ENCODE measurements around the gene RHOBTB3.

RHOBTB3 gene

DNA sequence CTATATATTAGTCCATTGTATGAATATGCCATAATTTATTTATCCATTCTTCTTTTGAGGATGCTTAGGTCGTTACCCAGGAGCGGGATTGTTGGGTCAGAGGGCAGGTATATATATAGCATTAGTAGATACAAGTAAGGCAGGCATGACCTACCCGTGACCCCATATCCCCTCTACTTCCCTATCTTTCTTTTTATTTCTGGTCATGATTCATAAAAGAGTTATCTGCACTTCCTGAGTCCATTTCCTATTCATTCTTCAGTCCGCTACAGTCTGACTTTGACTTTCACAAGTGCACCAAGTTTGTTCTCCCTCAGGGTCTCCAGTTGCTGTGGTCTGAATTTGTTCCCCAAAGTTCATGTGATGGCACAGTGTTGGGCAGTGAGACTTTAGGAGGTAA, 6.9 kb downstream of the RHOBTB3 start:
- no peaks in the 10 kb centered on the region for H3K27me3 Mint-ChIP-seq
- peak; percentile 31 for ATAC-seq
- H3K9me3 Mint-ChIP-seq = peaks cover 12% of the 10 kb centered on the region
- no peak overlapping the region for H3K4me3 Mint-ChIP-seq
- peaks cover 17% of the 10 kb centered on the region for H3K36me3 Mint-ChIP-seq
- H3K4me1 Mint-ChIP-seq = peaks cover 25% of the 10 kb centered on the region
- H3K27ac Mint-ChIP-seq = no peak overlapping the region

DNA sequence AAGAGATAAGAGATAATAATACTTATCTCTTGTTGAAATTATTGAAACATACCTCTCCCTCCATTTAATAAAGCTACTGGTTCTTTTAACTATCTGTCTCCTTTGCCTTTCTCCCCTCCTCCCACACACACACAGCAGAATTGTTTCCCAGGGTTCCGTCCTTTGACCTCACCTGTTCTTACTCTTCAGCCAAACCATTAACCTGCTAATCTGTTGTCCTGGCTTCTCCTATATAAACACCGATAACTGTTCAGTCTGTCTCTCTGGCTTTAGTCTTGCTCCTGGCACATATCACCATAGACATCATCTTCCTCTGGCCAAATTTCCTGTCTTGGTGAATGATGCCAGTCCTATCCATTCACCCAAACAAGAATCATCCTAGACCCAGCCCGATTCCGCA, 7.7 kb downstream of the RHOBTB3 start:
- peaks cover 18% of the 10 kb centered on the region for H3K36me3 Mint-ChIP-seq
- no peak overlapping the region for H3K4me3 Mint-ChIP-seq
- H3K27ac Mint-ChIP-seq = no peak overlapping the region
- ATAC-seq = no peak
- H3K4me1 Mint-ChIP-seq = peaks cover 25% of the 10 kb centered on the region
- H3K27me3 Mint-ChIP-seq = no peaks in the 10 kb centered on the region
- peaks cover 12% of the 10 kb centered on the region for H3K9me3 Mint-ChIP-seq

DNA sequence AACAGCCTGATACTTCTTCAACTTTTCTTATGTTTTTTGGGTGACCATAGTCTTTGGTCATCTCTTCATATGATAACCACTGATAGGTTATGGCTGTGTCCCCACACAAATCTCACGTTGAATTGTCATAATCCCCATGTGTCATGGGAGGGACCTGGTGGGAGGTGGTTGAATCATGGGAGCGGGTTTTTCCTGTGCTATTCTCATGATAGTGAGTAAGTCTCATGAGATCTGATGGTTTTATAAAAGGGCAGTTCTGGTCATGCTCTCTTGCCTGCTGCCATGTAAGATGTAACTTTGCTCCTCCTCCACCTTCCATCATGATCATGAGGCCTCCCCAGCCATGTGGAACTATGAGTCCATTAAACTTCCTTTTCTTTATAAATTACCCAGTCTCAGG, 8.7 kb downstream of the RHOBTB3 start:
- peak; percentile 20 for ATAC-seq
- peaks cover 12% of the 10 kb centered on the region for H3K9me3 Mint-ChIP-seq
- no peak overlapping the region for H3K4me3 Mint-ChIP-seq
- H3K36me3 Mint-ChIP-seq = peaks cover 22% of the 10 kb centered on the region
- peak overlapping the region; percentile 80 for H3K27ac Mint-ChIP-seq
- H3K27me3 Mint-ChIP-seq = no peaks in the 10 kb centered on the region
- H3K4me1 Mint-ChIP-seq = peaks cover 25% of the 10 kb centered on the region

DNA sequence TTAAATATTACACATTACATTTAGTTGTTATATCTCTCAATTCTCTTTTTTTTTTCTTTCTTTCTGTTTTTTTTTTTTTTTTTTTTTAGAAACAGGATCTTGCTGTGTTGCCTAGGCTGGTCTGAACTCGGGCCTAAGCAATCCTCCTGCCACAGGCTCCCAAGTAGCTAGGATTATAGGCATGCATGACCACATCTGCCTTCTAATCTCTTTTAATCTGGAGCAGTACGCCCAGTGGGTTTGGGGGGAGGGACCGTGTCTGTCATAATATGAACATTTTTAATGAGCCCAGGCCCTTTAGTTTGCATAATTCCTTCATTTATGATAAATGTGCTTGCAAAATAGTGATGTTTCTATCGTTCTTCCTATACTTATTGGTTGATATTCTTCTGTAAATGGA, 10.3 kb downstream of the RHOBTB3 start:
- peaks cover 12% of the 10 kb centered on the region for H3K9me3 Mint-ChIP-seq
- H3K4me3 Mint-ChIP-seq = no peak overlapping the region
- peaks cover 22% of the 10 kb centered on the region for H3K36me3 Mint-ChIP-seq
- H3K27ac Mint-ChIP-seq = no peak overlapping the region
- no peaks in the 10 kb centered on the region for H3K27me3 Mint-ChIP-seq
- peaks cover 25% of the 10 kb centered on the region for H3K4me1 Mint-ChIP-seq
- ATAC-seq = no peak

DNA sequence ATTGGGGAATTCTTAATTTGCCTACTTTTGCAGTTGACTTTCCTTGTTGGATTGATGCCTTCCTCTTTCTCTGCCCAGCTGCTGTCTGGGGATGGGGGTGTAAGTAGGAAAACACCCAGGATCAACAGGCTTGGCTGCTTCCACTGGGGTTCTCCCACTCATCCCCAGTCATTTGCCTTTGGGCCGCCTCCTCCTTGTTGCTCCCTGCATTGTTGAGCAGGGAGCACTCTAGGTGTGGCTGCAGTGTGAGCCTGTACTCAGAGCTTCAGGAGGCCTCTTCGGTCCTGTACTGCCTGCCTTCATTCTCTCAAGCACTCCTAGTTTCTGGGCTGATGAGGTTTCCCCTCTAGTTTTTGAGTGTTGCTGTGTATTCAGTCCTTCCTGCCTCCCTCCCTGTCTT, 12.1 kb downstream of the RHOBTB3 start:
- no peak for ATAC-seq
- no peak overlapping the region for H3K27ac Mint-ChIP-seq
- peaks cover 12% of the 10 kb centered on the region for H3K9me3 Mint-ChIP-seq
- H3K27me3 Mint-ChIP-seq = no peaks in the 10 kb centered on the region
- H3K4me3 Mint-ChIP-seq = no peak overlapping the region
- peaks cover 22% of the 10 kb centered on the region for H3K36me3 Mint-ChIP-seq
- peaks cover 26% of the 10 kb centered on the region for H3K4me1 Mint-ChIP-seq

DNA sequence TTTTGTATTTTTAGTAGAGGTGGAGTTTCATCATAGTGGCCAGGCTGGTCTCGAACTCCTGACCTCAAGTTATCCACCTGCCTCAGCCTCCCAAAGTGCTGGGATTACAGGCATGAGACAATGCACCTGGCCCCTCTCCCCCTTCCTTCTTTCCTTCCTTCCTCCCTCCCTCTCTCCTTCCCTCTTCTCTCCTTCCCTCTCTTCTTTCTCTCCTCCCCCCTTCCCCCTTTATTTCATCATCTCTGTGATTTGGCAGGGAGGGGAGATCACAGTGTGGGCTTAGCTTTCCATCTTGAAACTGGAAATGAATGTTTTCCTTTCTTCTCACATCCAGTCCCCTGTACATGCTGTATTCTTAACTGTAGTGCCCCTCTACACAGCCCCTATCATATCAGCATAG, 12.7 kb downstream of the RHOBTB3 start:
- peaks cover 19% of the 10 kb centered on the region for H3K36me3 Mint-ChIP-seq
- H3K4me3 Mint-ChIP-seq = no peak overlapping the region
- ATAC-seq = no peak
- peaks cover 19% of the 10 kb centered on the region for H3K4me1 Mint-ChIP-seq
- no peak overlapping the region for H3K27ac Mint-ChIP-seq
- H3K27me3 Mint-ChIP-seq = no peaks in the 10 kb centered on the region
- peaks cover 10% of the 10 kb centered on the region for H3K9me3 Mint-ChIP-seq

DNA sequence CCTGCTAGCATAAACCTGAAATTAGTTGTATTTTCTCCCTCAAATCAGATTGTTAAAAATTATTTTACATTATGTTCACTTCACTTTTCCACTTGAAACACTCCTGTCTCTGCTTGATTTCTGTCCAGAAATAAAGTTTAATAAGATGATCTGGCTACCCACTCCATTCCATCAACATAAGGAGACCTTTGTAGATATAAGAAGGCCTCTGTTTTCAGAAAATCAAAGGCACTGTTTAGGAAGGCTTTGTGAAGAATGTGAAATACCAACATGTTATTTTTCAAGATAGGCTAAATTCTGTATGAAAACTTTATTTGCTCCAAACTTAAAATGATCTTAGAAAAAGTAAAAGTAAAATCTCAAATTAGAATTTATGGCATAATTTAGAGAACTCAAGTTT, 15.1 kb downstream of the RHOBTB3 start:
- no peaks in the 10 kb centered on the region for H3K27me3 Mint-ChIP-seq
- H3K36me3 Mint-ChIP-seq = peaks cover 10% of the 10 kb centered on the region
- peaks cover 6% of the 10 kb centered on the region for H3K4me1 Mint-ChIP-seq
- H3K4me3 Mint-ChIP-seq = no peak overlapping the region
- H3K27ac Mint-ChIP-seq = no peak overlapping the region
- H3K9me3 Mint-ChIP-seq = no peaks in the 10 kb centered on the region
- ATAC-seq = no peak

DNA sequence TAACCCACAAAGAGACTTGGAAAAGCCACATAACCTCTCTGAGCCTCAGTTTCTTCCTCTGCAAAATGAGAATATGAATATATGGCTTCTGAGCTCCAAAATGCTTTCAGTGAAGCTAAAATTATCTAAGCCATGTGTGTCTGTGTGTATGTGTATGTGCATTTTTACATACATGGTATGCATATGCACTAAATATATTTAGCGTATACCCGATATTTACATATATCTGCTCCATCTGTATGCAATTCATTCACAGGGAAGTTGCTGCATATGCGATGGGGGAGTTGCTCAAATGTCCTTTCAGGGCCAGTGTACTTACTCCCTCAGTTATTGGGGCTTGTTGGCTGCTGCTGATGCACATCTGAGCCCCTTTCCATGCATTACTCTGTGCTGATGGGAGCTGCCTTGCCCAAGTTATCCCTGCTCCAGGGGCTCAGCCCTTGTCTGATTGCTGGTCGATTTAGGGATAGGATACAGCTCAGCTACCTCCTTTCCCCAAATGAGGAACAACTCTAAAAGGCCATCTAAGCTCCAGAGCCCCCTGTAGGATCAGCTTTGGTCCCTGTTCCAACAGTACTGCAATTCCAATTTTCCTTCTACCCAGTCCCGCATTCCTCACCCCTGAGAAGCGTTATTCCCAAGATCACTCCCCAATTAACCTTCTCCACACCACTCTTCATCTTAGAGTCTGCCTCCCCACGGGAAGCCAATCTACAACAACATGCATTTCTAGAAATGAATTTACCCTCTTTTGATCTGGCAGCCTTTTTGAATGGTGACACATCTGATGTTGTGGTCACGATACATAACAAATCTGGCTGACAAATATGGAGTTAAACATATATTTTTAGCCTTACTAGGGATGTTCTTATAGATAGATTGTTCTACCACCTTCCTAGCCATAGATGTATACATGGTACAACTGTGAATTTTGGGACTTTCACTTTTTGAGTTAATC, 15.9 kb downstream of the RHOBTB3 start:
- ATAC-seq = no peak
- Mint-ChIP-seq H3K36me3 (peaks cover 10% of the 10 kb centered on the region), H3K4me1 (peaks cover 6% of the 10 kb centered on the region), H3K9me3 (no peaks in the 10 kb centered on the region), H3K4me3 (no peak overlapping the region), H3K27me3 (no peaks in the 10 kb centered on the region), H3K27ac (no peak overlapping the region)

DNA sequence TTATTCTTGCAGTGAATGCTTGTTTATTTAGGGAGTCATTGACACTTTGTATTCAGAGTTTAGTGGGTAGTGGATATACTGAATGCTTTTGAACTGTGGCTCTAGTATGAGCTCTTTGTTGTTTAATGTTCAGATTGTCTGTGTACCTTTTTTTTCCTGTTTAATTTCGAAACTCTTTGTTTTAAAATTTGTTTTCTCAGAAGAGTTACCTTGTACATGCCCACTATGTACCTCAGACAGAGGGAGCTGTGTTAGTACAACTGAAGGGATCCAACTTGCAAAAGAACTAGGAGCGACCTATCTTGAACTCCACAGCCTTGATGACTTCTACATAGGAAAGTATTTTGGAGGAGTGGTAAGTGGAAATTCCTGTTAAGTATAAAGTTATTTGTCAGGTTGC, 17.0 kb downstream of the RHOBTB3 start:
- H3K9me3 Mint-ChIP-seq = no peaks in the 10 kb centered on the region
- H3K27ac Mint-ChIP-seq = no peak overlapping the region
- H3K27me3 Mint-ChIP-seq = no peaks in the 10 kb centered on the region
- H3K36me3 Mint-ChIP-seq = peaks cover 15% of the 10 kb centered on the region
- H3K4me1 Mint-ChIP-seq = peaks cover 6% of the 10 kb centered on the region
- H3K4me3 Mint-ChIP-seq = no peak overlapping the region
- ATAC-seq = no peak

DNA sequence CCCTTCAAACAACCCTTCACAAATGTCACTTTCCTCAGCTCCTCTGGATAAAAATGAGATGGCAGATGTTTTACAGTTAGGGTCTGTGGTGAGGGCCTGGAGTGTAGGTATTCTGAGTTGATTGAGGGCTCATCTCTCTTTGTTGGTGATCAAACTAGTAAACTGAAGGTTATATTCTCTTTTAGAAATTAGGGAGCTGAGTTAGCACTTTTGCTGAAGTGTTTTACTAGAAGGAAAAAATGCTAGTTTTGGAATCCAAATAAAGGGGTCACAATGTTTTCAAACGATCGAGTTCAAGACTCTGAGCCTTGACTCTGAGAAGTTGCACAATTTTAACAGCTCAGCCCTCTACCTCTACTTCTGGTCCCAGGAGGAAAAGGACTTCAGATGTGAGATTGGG, 23.4 kb downstream of the RHOBTB3 start:
- no peak for ATAC-seq
- Mint-ChIP-seq H3K27ac (peak overlapping the region; percentile 13), H3K36me3 (peaks cover 10% of the 10 kb centered on the region), H3K4me1 (no peaks in the 10 kb centered on the region), H3K27me3 (no peaks in the 10 kb centered on the region), H3K4me3 (no peak overlapping the region), H3K9me3 (no peaks in the 10 kb centered on the region)

DNA sequence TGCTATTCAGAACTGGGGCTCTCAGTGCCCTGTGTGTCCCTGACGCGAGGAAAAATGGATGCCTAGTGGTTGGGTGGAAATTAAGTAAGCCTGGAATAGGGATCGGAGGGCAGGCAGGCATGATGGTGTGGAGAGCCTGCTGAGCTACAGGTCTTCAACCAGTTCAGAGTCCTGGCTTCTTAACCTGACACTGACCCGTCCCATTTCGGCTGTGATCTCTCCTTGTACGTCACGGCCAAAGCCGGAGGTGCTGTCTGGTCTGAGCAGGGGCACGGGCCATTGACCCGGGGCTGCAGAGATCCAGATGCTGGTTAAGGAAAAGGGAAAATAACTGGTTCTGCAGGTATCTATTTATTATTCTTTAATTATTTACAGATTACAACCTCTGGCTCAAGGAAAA, 27.9 kb downstream of the RHOBTB3 start:
- no peaks in the 10 kb centered on the region for H3K36me3 Mint-ChIP-seq
- H3K27me3 Mint-ChIP-seq = no peaks in the 10 kb centered on the region
- peak overlapping the region; percentile 50 for H3K27ac Mint-ChIP-seq
- no peak overlapping the region for H3K4me3 Mint-ChIP-seq
- no peak for ATAC-seq
- no peaks in the 10 kb centered on the region for H3K9me3 Mint-ChIP-seq
- H3K4me1 Mint-ChIP-seq = peaks cover 32% of the 10 kb centered on the region

DNA sequence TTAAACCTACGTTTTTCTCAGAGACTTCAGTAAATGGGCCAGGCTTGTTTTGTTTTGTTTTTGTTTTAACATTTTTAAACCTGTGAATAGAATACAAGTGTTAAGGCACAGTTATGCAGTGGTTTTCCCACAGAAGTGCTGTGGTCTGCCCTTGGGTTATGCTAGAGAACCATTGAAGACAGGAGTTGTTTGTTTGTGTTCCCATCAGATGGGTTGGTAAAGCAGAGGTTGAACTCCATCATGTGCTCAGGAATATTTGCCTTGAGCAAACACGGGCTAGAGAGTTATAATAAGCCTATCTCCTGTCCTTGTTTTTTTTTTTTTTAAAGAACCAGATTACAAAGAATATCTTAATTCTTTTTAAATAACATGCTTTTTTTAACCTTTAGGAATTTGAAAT, 28.5 kb downstream of the RHOBTB3 start:
- Mint-ChIP-seq H3K9me3 (no peaks in the 10 kb centered on the region), H3K4me1 (peaks cover 32% of the 10 kb centered on the region), H3K27me3 (no peaks in the 10 kb centered on the region), H3K27ac (peak overlapping the region; percentile 76), H3K4me3 (no peak overlapping the region), H3K36me3 (no peaks in the 10 kb centered on the region)
- no peak for ATAC-seq

DNA sequence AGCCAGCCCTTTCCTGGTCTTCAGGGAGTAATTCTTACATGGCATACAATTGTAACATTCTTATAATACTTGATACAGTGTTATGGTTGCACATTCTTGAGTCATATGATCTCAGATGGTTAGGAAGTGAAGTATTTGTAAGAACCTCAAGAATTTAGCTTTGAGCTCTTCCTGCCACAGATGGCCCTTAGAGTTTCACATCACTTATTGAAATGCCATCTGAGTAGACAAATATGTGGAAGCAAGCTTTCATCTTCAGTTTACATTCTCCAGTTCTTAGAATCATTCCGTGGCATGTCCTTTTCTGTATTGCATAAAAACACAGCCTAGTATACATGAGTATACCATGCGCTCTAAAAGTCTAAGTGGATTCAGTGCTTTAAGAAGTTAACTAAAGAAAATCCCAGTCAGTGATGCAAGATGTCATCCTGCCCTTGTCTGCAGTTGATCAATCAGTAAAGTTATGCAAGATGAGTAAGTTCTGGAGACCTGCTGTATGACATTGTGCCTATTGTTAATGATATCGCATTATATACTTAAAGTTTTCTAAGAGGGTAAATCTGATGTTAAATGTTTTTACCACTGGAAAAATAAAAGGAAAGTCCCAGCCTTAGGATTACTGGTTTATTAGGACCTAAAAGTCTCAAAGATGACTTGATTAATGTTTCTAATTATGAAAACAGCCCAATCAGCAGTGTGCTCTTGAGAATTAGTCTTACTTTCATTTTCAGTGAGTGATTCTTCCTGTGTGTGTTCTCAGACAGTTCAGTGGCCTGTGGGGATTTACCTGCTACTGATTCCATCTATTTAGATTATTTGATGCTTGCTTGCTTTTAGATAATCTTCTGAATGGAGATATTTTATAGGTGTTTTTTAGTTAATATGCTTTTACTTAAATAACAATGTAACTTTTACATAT, 29.4 kb downstream of the RHOBTB3 start:
- ATAC-seq = peak; percentile 93
- Mint-ChIP-seq H3K9me3 (no peaks in the 10 kb centered on the region), H3K27me3 (no peaks in the 10 kb centered on the region), H3K4me3 (peak overlapping the region; percentile 75), H3K36me3 (no peaks in the 10 kb centered on the region), H3K27ac (peak overlapping the region; percentile 76), H3K4me1 (peaks cover 32% of the 10 kb centered on the region)

DNA sequence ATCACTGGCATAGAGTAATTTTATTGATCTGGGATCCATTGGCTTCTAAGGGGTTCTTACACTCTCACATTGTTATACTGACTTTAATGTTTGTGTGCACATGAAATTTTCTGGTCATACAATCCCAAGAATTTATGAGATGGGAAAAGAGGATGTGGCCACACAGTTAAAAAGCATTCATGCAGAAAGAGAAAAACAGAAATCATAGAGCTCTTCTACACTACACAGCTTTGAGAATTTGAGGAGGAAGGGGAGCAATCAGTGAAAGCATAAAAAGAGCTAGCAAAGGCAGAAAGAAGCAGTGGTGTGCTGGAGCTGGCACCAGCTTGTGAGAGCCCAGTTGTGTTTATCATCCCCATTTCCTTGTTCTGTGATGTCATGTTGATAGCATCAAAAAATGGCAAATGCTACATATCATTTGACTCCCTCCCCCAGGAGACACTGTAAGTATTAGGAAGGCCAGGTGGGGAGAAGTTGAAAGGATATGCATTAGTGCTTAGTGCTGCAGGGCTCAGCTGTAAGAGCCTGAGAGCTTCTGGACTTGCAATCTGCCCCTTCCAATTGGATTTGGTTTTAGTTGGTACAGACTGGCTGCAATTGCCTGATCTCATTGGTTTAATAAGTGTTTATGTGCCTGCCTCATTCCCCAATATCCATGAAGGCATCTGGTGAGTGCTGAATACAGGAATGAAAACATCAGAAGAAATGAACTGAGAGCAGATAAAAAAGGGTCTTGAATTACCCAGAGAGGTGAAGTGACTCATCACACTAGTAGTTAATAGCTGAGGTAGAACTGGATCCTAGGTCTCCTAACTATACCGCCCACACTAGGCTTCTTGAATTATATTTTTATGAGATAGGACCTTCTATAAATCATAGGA, 30.9 kb downstream of the RHOBTB3 start:
- peaks cover 32% of the 10 kb centered on the region for H3K4me1 Mint-ChIP-seq
- no peak for ATAC-seq
- H3K27ac Mint-ChIP-seq = peak overlapping the region; percentile 76
- no peak overlapping the region for H3K4me3 Mint-ChIP-seq
- H3K9me3 Mint-ChIP-seq = no peaks in the 10 kb centered on the region
- no peaks in the 10 kb centered on the region for H3K36me3 Mint-ChIP-seq
- H3K27me3 Mint-ChIP-seq = no peaks in the 10 kb centered on the region

DNA sequence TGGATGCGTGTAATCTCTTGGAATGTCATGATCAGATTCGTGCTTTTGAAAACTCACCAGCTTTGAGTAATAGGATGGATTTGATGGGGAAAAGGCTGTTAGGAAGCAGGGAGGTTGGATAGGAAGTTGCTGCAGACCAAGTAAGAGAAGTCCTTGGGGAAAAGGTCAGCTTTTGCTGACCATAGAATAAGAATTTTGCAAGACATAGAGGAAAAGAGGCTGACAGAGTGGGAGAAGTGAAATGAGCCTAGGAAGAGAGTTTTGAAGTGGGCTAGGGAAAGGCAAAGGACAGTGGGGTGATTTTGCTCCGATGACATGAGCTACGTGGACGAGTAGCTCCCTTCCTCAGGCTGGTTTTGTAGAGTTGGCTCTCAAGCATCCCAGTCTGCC, 31.5 kb downstream of the RHOBTB3 start:
- Mint-ChIP-seq H3K27ac (peak overlapping the region; percentile 76), H3K36me3 (no peaks in the 10 kb centered on the region), H3K27me3 (no peaks in the 10 kb centered on the region), H3K9me3 (no peaks in the 10 kb centered on the region), H3K4me1 (peaks cover 32% of the 10 kb centered on the region), H3K4me3 (no peak overlapping the region)
- ATAC-seq = no peak

All from stimulated activated memory B cell treated with anti-CD40 and anti-IgM and Interleukin-4, amounts not matched to agents 10 μg/mL and 1 μg/mL and 100 μg/mL, for 72 hours (primary cell).